Activated CD4-positive, alpha-beta T cell treated with anti-CD3 and anti-CD28 coated beads for 48 hours (primary cell): ENCODE results near the gene GMEB2.

Experiments used
- DNase-seq: peaks from one replicate; pipeline ENCODE4 v3.0.0-alpha.2; 2020

GMEB2 gene

DNA sequence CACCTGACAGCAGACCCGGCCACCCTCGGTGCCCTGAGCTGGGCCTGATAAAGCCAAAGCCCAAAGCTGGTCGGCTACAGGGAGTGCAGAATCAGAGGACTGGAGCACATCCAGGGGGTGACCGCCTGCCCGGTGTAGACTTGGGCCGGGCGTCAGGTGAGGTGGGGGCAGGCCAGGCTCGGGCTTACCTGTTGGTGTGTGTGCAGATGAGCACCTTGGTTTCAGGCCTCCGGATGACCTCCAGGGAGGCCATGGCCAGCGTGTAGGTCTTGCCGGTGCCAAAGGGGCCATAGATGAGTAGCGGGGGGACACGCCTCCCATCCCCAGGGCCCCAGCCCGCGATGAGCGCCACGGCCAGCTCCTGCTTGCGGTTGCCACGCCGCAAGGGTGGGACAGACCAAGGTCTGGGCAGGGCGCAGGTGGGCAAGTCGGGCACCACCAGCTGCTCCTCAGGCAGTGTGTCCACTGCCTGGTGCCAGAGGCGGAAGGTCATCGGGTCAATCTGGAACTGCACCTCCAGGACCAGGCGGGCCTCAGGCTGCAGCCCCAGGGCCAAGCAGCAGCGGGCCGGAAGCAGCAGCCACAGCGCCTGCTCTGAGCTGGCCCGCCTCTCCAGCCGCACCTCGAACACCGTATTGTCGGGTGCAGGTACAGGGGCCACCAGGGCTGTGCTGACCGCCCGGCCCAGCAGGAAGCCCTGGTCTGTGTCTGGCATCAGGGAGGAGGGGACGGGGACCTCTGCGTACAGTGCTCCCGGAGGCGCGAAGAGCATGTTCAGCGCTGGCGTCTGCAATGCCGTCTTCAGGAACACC lies 58.5 kb downstream of the GMEB2 start:
- no peak for DNase-seq

GRCh38 chr20:63567386-63568169 lies 59.3 kb downstream of the GMEB2 start:
- DNase-seq = peak; percentile 62

GRCh38 chr20:63567136-63567385 lies 59.8 kb downstream of the GMEB2 start:
- DNase-seq = no peak

- no peak for DNase-seq
Observed at GRCh38 chr20:63566395-63567135, 60.3 kb downstream of the GMEB2 start.

GRCh38 chr20:63565699-63566335 lies 61.1 kb downstream of the GMEB2 start:
- no peak for DNase-seq

GRCh38 chr20:63565021-63565698 lies 61.7 kb downstream of the GMEB2 start:
- no peak for DNase-seq

- DNase-seq = no peak
Observed at GRCh38 chr20:63564036-63564810, 62.7 kb downstream of the GMEB2 start.

DNA sequence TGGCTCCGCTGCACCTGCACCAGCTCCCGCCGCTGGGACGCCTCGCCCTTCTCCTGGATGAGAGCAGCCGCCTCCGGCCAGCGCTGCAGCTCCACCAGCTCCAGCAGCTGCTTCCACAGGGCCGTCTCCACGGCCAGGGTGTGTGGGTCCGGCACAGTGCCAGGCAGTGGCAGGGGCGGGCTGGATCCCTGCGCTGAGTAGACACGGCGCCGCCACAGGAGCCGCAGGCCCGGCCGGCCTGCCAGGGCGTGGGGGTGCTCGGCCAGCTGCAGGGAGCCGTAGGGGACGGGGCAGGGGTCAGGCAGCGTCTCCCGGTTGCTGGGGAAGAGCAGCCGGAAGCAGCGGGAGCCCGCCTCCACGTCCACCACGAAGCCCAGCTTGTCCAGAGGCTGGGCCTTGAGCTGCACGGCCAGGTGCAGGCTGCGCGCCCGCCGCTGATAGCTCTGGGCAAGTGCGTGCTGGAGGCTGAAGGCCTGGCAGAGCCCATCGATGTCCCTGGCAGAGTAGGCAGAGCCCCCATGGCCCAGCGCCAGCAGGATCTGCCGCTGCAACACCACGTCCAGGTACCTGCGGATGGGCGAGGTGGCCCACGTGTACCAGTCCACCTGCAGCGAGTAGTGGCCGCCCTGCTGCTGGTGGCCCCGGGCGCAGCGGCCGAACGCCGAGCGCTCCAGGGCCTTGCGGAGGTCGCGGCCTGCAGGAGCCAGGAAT lies 63.5 kb downstream of the GMEB2 start:
- DNase-seq = no peak

- DNase-seq = no peak
Observed at GRCh38 chr20:63562461-63563224, 64.3 kb downstream of the GMEB2 start.

- DNase-seq = no peak
Observed at GRCh38 chr20:63561624-63562396, 65.1 kb downstream of the GMEB2 start.

- DNase-seq = no peak
Observed at GRCh38 chr20:63560856-63561609, 65.9 kb downstream of the GMEB2 start.

DNA sequence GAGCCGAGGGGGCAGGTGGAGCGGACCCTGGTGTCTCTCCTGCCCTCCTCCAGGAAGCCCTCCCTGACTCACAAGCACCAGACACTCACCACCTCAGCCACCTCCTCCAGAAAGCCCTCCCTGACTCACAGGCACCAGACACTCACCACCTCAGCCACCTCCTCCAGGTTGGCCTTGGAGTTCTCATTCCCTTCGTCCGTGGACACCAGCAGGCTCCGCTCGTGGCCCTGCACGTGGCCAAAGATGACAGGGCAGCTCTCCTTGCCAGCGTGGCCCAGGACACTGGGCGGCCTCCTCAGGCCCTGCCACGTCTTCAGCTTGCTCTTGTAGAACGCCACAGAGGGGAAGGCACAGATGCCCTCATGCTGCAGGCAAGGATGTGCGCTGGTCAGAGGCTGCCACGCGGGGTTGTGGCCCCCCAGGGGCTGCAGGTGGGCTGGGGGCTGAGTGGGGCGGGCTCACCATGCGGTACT lies 66.5 kb downstream of the GMEB2 start:
- DNase-seq = no peak

GRCh38 chr20:63559485-63560332 lies 67.2 kb downstream of the GMEB2 start:
- peak; percentile 70 for DNase-seq

DNA sequence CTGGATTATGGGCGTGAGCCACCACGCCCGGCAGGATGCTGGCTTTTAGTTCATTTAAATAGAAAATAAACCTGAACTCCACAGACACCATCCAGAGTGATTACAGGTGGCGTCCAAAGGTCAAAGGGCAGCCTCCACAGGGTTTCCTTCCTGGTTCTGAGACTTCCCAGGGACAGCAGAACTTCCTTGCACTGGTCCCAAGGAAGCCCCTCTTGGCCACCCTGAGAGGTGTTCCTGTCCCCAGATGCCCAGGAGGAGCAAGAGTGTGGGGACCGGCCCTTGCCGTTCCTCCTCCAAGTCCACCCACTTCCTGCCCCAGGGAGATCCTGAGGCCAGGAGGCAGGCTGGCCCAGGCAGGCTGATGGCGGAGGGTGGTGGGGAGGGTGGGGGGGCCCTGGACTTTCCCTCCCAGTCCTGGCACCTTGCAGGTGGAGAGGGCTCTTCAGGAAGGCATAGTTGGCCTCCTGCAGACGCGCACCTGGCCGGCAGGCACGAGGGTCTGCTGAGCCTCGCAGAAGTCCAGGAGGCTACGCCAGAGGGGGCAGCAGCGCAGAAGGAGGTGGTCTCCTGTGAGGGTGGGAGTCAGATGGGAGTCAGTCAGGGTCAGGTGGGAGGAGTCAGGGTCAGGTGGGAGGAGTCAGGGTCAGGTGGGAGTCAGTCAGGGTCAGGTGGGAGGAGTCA lies 68.0 kb downstream of the GMEB2 start:
- DNase-seq = no peak

- no peak for DNase-seq
Observed at GRCh38 chr20:63557481-63557891, 69.4 kb downstream of the GMEB2 start.

DNA sequence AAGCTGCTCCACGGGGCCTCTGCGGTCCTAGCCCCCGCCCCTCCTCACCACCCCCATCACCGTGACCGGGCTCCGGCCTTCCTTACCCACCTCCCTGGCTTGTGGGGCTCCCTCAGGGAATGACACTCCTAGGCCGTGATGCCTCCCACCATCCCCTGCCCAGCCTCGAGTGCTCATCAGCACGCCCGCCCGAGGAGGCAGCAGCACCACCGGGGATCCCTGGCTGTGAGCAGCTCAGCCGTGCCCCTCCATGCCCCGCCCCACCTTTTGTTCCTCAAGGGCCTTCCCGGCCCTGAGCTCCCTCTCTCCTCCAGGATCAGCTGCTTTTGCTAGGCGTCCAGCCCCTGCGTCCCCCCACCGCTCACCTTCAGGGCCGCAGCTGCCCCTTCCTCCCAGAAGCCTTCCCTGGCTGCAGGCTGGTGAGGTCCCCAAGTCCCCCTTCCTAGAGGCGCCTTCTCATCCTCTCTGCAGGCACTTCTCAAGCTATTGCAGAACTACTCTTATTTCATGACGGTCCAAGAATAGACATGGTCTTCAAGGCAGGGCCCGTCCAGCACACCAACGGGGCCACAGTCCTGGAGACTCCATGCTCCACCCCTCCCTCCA lies 69.9 kb downstream of the GMEB2 start:
- DNase-seq = no peak
